H1 (cell line): ENCODE results near the gene KCTD20. TPM values are rescaled to one million over a fixed set of nuclear protein-coding genes. Genes with fewer than 3 reads are reported as not detected.

Experiments used
- CTCF ChIA-PET: fragments of 300-600 bp; sonication (Branson Sonifier 250); formaldehyde crosslinking; loops from one replicate; lab custom pipeline; 2021; ENCODE audit not compliant: partially characterized antibody; lab: Charles Lee
- POLR2A ChIA-PET: fragments of 300-600 bp; sonication (Branson Sonifier 250); formaldehyde crosslinking; loops from one replicate; lab custom pipeline; 2021; ENCODE audit warnings: inconsistent platforms; ENCODE audit not compliant: partially characterized antibody; lab: Charles Lee
- DNase-seq, 2 experiments: peaks; one replicate each; pipeline versions ENCODE4 v3.0.0 to v3.0.0-alpha.2; 2010 to 2022; ENCODE audit warnings: low spot score in 2 of 2, low read depth in 1 of 2, mixed read lengths in 1 of 2
- FAIRE-seq: peaks from 2 replicates; lab custom pipeline; 2011; peaks lifted over from hg19 to GRCh38; lab: Jason Lieb, UNC
- H2AFZ ChIP-seq: 2 replicates; pipeline ENCODE4 v1.8.1; 2012; ENCODE audit warnings: low read length, inconsistent platforms
- H2AK5ac ChIP-seq: 2 replicates; pipeline ENCODE4 v1.6.1; 2013; ENCODE audit warnings: low read depth, low read length
- H2BK120ac ChIP-seq: replicated peaks from 2 replicates; pipeline ENCODE3; 2013; ENCODE audit warnings: low read depth, low read length, inconsistent platforms
- H2BK12ac ChIP-seq: 2 replicates; pipeline ENCODE4 v1.6.1; 2013; ENCODE audit warnings: low read depth, low read length
- H2BK15ac ChIP-seq: 2 replicates; pipeline ENCODE4 v1.6.1; 2013; ENCODE audit warnings: low read length
- H2BK20ac ChIP-seq: 2 replicates; pipeline ENCODE4 v1.6.1; 2013; ENCODE audit warnings: low read length
- H2BK5ac ChIP-seq: 2 replicates; pipeline ENCODE4 v1.6.1; 2013; ENCODE audit warnings: low read depth, low read length
- H3K14ac ChIP-seq: 2 replicates; pipeline ENCODE4 v1.6.1; 2013; ENCODE audit warnings: inconsistent platforms; ENCODE audit not compliant: insufficient read length
- H3K18ac ChIP-seq: 2 replicates; pipeline ENCODE4 v1.6.1; 2013; ENCODE audit warnings: low read length; ENCODE audit errors: extremely low read depth
- H3K23ac ChIP-seq: 2 replicates; pipeline ENCODE4 v1.6.1; 2013; ENCODE audit warnings: inconsistent platforms; ENCODE audit not compliant: insufficient read length
- H3K23me2 ChIP-seq: 2 replicates; pipeline ENCODE4 v1.6.1; 2013; ENCODE audit warnings: low read depth, low read length
- H3K27ac ChIP-seq: 2 replicates; pipeline ENCODE4 v1.6.1; 2011; ENCODE audit warnings: low read depth, low read length, inconsistent platforms
- H3K27me3 ChIP-seq, 4 experiments: replicated peaks in 1 of 4; 1 replicate in 1 of 4; 2 replicates in 3 of 4; pipeline versions ENCODE4 v1.6.1 to v1.8.1; 2011 to 2013; ENCODE audit warnings: low read length in 3 of 4, mild to moderate bottlenecking in 3 of 4, inconsistent platforms in 2 of 4, mixed read lengths in 2 of 4, moderate library complexity in 1 of 4; ENCODE audit not compliant: control insufficient read depth in 3 of 4, insufficient read depth in 3 of 4; ENCODE audit errors: extremely low read depth in 1 of 4
- H3K36me3 ChIP-seq, 4 experiments: 2 replicates each; pipeline versions ENCODE4 v1.6.1 to v1.8.1; 2011 to 2013; ENCODE audit warnings: mild to moderate bottlenecking in 4 of 4, low read length in 3 of 4, moderate library complexity in 2 of 4, control low read depth in 1 of 4, inconsistent platforms in 1 of 4; ENCODE audit not compliant: insufficient read depth in 4 of 4, control insufficient read depth in 2 of 4
- H3K4ac ChIP-seq: replicated peaks from 2 replicates; pipeline ENCODE3; 2013; ENCODE audit warnings: low read length, low read depth, mixed read lengths, inconsistent platforms; ENCODE audit not compliant: insufficient read length
- H3K4me1 ChIP-seq, 4 experiments: replicated peaks in 1 of 4; 1 replicate in 1 of 4; 2 replicates in 3 of 4; pipeline versions ENCODE4 v1.6.1 to v1.8.1; 2011 to 2013; ENCODE audit warnings: low read length in 3 of 4, inconsistent platforms in 2 of 4, mixed read lengths in 1 of 4; ENCODE audit not compliant: insufficient read depth in 4 of 4, control insufficient read depth in 3 of 4
- H3K4me2 ChIP-seq, 2 experiments: 2 replicates each; pipeline versions ENCODE4 v1.6.1 to v1.8.1; 2011 to 2013; ENCODE audit warnings: low read depth in 2 of 2, low read length in 2 of 2, control low read depth in 1 of 2, inconsistent platforms in 1 of 2, mild to moderate bottlenecking in 1 of 2; ENCODE audit not compliant: insufficient read depth in 1 of 2
- H3K4me3 ChIP-seq, 4 experiments: fragments of 200-600, 300-600 bp in 1 of 4; sonication (generic), shearing (Covaris generic), sonication (Bioruptor Twin) in 1 of 4; 2 replicates each; pipeline versions ENCODE4 v1.5.1 to v1.8.1; 2011 to 2016; ENCODE audit warnings: low read length in 4 of 4, low read depth in 3 of 4, control low read depth in 2 of 4, inconsistent platforms in 2 of 4, mild to moderate bottlenecking in 2 of 4, mixed read lengths in 1 of 4, moderate library complexity in 1 of 4; ENCODE audit not compliant: insufficient read depth in 2 of 4; ENCODE audit errors: extremely low read depth in 1 of 4
- H3K56ac ChIP-seq: replicated peaks from 2 replicates; pipeline ENCODE3; 2013; ENCODE audit warnings: low read depth, mild to moderate bottlenecking, mixed read lengths, low read length, inconsistent platforms; ENCODE audit not compliant: insufficient read length
- H3K79me1 ChIP-seq: 2 replicates; pipeline ENCODE4 v1.6.1; 2013; ENCODE audit warnings: low read depth, low read length, control low read depth
- H3K79me2 ChIP-seq, 2 experiments: 2 replicates each; pipeline versions ENCODE4 v1.6.1 to v1.8.1; 2012 to 2013; ENCODE audit warnings: low read length in 2 of 2, mild to moderate bottlenecking in 2 of 2, inconsistent platforms in 1 of 2; ENCODE audit not compliant: insufficient read depth in 2 of 2, control insufficient read depth in 1 of 2
- H3K9ac ChIP-seq, 4 experiments: replicated peaks in 1 of 4; 1 replicate in 1 of 4; 2 replicates in 3 of 4; pipeline versions ENCODE4 v1.6.1 to v1.8.1; 2011 to 2013; ENCODE audit warnings: low read depth in 3 of 4, low read length in 3 of 4, control low read depth in 2 of 4, mild to moderate bottlenecking in 2 of 4, moderate library complexity in 2 of 4, inconsistent platforms in 1 of 4; ENCODE audit errors: extremely low read depth in 1 of 4
- H3K9me3 ChIP-seq, 2 experiments: 2 replicates each; pipeline versions ENCODE4 v1.6.1 to v1.8.1; 2012 to 2013; ENCODE audit warnings: mild to moderate bottlenecking in 2 of 2, moderate library complexity in 2 of 2, control low read depth in 1 of 2, inconsistent platforms in 1 of 2, low read depth in 1 of 2, low read length in 1 of 2, mixed read lengths in 1 of 2; ENCODE audit not compliant: insufficient read depth in 2 of 2
- H4K20me1 ChIP-seq, 2 experiments: replicated peaks in 1 of 2; 2 replicates each; pipeline versions ENCODE3 to v1.8.1; 2011 to 2013; ENCODE audit warnings: inconsistent platforms in 2 of 2, low read length in 2 of 2, mild to moderate bottlenecking in 1 of 2; ENCODE audit not compliant: insufficient read depth in 2 of 2, control insufficient read depth in 1 of 2
- H4K5ac ChIP-seq: 2 replicates; pipeline ENCODE4 v1.6.1; 2013; ENCODE audit warnings: low read length, low read depth, mixed read lengths, inconsistent platforms; ENCODE audit not compliant: insufficient read length
- H4K8ac ChIP-seq: 2 replicates; pipeline ENCODE4 v1.8.0; 2013; ENCODE audit warnings: mild to moderate bottlenecking, moderate library complexity, low read length, inconsistent platforms; ENCODE audit not compliant: insufficient read depth; ENCODE audit errors: extremely low read depth
- H4K91ac ChIP-seq: replicated peaks from 2 replicates; pipeline ENCODE3; 2013; ENCODE audit warnings: low read length, mixed read lengths, inconsistent platforms; ENCODE audit not compliant: insufficient read length
- TAF7 ChIP-seq: optimal IDR thresholded peaks from 2 replicates; pipeline ENCODE3; 2011; ENCODE audit warnings: low read depth, mild to moderate bottlenecking, inconsistent platforms, low read length, moderate library complexity, borderline replicate concordance
- whole genome bisulfite sequencing, 2 experiments: shearing (Covaris generic) in 1 of 2; methylation state at CpG; one replicate each; pipeline versions ENCODE4 v1.1.6 to v1.1.7; 2013 to 2015; ENCODE audit warnings: low lambda C conversion rate in 2 of 2, mixed read lengths in 2 of 2, inconsistent platforms in 1 of 2, low coverage in 1 of 2, missing lambda C conversion rate in 1 of 2; ENCODE audit not compliant: insufficient replicate concordance in 2 of 2, insufficient coverage in 1 of 2, insufficient read length in 1 of 2; ENCODE audit errors: extremely low coverage in 1 of 2, missing lambda C conversion rate in 1 of 2; 5-methylcytosine and 5-hydroxymethylcytosine counted together
- polyA plus RNA-seq, 7 experiments: library from polyadenylated mRNA; depleted of rRNA in 3 of 7; stranded (reverse) in 5 of 7; unstranded in 2 of 7; fragments of >200 nt in 5 of 7; fragments of 200-250 nt in 2 of 7; gene quantifications; 1 replicate in 5 of 7; 2 replicates in 1 of 7; 4 replicates in 1 of 7; pipeline versions ENCODE4 v1.2.1 to v1.2.3, GENCODE V29; 2011 to 2013; ENCODE audit warnings: missing spikeins in 2 of 7, mixed read lengths in 2 of 7
- total RNA-seq: library from RNA; stranded (reverse); fragmentation: NEBNext Ultra II Directional; extraction: Animal tissue kit (Norgen Biotek cat#: 25700); gene quantifications from 2 replicates; pipeline ENCODE4 v1.2.1, GENCODE V29; 2021

KCTD20 gene
- total and polyA plus RNA-seq, 2 of the 8 experiments (the other 6 are each of a cell fraction or from before 2014, with no cell fraction given): 10.1 to 26.2 TPM

- Histone ChIP-seq H2AFZ (no peak overlapping the region), H2BK5ac (no peak overlapping the region), H4K91ac (no peak overlapping the region), H4K8ac (no peak overlapping the region), H3K36me3 (peaks cover 4 to 34% (median 13%) of the 10 kb centered on the region in 4 experiments; a peak in 6 of 8 replicates), H2BK120ac (no peak overlapping the region), H3K4me3 (no peak overlapping the region), H3K9ac (no peak overlapping the region), H3K27ac (no peak overlapping the region), H3K56ac (no peak overlapping the region), H3K4ac (no peak overlapping the region), H2BK20ac (no peak overlapping the region), H3K23ac (no peak overlapping the region), H4K20me1 (peaks cover 2% of the 10 kb centered on the region in 2 experiments), H3K4me2 (no peak overlapping the region), H3K79me1 (peaks cover 5% of the 10 kb centered on the region), H3K27me3 (no peaks in the 10 kb centered on the region), H3K79me2 (no peaks in the 10 kb centered on the region; a peak in 2 of 4 replicates), H3K9me3 (no peaks in the 10 kb centered on the region), H4K5ac (no peak overlapping the region), H3K4me1 (no peaks in the 10 kb centered on the region), H2AK5ac (no peak overlapping the region), H2BK12ac (no peak overlapping the region), H3K14ac (no peak overlapping the region), H2BK15ac (no peak overlapping the region), H3K18ac (no peak overlapping the region), H3K23me2 (no peaks in the 10 kb centered on the region)
- CTCF ChIA-PET: no interaction called here
- TF ChIP-seq TAF7: no peak
- no peak for FAIRE-seq
- DNase-seq: no peak
- 87% methylated on average over 2 of the region's 2 CpGs; no CpG with 5 or more reads in 1 of the 2 experiments for WGBS, 2 experiments
- POLR2A ChIA-PET: no interaction called here
These were observed 82.5 kb downstream of the KCTD20 start for GRCh38 chr6:36525346-36525745.
